Measurements from ENCODE around the gene C22orf15. TPM values are rescaled to one million over a fixed set of nuclear protein-coding genes. Genes with fewer than 3 reads are reported as not detected.

C22orf15 gene
- total RNA-seq, 1 experiment from 2014 or later: not detected

- Histone ChIP-seq H3K4me2 (ENCODE audit: low read length) (no peak overlapping the region), H3K4me1 (ENCODE audit: control insufficient read depth in 1 of 2, insufficient read depth in 2 of 2, low read length in 2 of 2) (peaks cover 21 to 40% of the 10 kb centered on the region in 2 experiments), H2AFZ (ENCODE audit: low read depth, low read length, poor library complexity, severe bottlenecking) (no peak overlapping the region), H3K4me3 (replicated peaks in 1 of 2; ENCODE audit: low read depth in 1 of 2, low read length in 2 of 2) (no peak overlapping the region), H3K9me2 (ENCODE audit: insufficient read depth) (no peaks in the 10 kb centered on the region), H3K9ac (ENCODE audit: low read length) (no peak overlapping the region), H3K9me3 (ENCODE audit: control insufficient read depth in 1 of 2, insufficient read depth in 1 of 2, low read depth in 1 of 2, low read length in 2 of 2) (no peaks in the 10 kb centered on the region), H3K27me3 (ENCODE audit: insufficient read depth, low read length) (no peaks in the 10 kb centered on the region), H3K36me3 (ENCODE audit: control insufficient read depth in 1 of 2, insufficient read depth in 2 of 2, low read length in 2 of 2) (no peaks in the 10 kb centered on the region), H3K27ac (ENCODE audit: low read depth, low read length) (no peak overlapping the region), H4K20me1 (ENCODE audit: insufficient read depth) (peaks cover 8% of the 10 kb centered on the region; the same call in 1 of the 2 replicates), H3K79me2 (ENCODE audit: insufficient read depth, low read length) (peaks cover 12% of the 10 kb centered on the region)
- ChIA-PET RAD21 (ENCODE audit: low non-redundant PET in 1 of 2, low total read pairs in 2 of 2, uncharacterized antibody in 2 of 2, unreplicated experiment in 2 of 2) (no interaction called here), CTCF (no interaction called here), POLR2A (no interaction called here)
- DNase-seq (ENCODE audit: low read depth, low spot score) (no peak), ATAC-seq (no peak)
- intact Hi-C loops (cut with micrococcal nuclease): no loop called here
- BruUV-seq (replicated peaks): no TSS peak
- TF ChIP-seq SP1 (IDR thresholded peaks at IDR 0.05; ENCODE audit: low read depth): no peak
- no peak for TF ChIP-seq EGR1 (IDR thresholded peaks at IDR 0.05; ENCODE audit: low read depth)
- no peak for TF ChIP-seq FOSL1 (IDR thresholded peaks at IDR 0.05; ENCODE audit: low read depth)
- no peak for TF ChIP-seq SRF (IDR thresholded peaks at IDR 0.05; ENCODE audit: low read depth)
- TF ChIP-seq, protein P1, sequence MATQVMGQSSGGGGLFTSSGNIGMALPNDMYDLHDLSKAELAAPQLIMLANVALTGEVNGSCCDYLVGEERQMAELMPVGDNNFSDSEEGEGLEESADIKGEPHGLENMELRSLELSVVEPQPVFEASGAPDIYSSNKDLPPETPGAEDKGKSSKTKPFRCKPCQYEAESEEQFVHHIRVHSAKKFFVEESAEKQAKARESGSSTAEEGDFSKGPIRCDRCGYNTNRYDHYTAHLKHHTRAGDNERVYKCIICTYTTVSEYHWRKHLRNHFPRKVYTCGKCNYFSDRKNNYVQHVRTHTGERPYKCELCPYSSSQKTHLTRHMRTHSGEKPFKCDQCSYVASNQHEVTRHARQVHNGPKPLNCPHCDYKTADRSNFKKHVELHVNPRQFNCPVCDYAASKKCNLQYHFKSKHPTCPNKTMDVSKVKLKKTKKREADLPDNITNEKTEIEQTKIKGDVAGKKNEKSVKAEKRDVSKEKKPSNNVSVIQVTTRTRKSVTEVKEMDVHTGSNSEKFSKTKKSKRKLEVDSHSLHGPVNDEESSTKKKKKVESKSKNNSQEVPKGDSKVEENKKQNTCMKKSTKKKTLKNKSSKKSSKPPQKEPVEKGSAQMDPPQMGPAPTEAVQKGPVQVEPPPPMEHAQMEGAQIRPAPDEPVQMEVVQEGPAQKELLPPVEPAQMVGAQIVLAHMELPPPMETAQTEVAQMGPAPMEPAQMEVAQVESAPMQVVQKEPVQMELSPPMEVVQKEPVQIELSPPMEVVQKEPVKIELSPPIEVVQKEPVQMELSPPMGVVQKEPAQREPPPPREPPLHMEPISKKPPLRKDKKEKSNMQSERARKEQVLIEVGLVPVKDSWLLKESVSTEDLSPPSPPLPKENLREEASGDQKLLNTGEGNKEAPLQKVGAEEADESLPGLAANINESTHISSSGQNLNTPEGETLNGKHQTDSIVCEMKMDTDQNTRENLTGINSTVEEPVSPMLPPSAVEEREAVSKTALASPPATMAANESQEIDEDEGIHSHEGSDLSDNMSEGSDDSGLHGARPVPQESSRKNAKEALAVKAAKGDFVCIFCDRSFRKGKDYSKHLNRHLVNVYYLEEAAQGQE (IDR thresholded peaks at IDR 0.05; ENCODE audit: low read depth): no peak
- no peak for TF ChIP-seq SIN3A (IDR thresholded peaks at IDR 0.05; ENCODE audit: low read depth)
- TF ChIP-seq POLR2AphosphoS5 (IDR thresholded peaks at IDR 0.05; ENCODE audit: low read depth, low read length): no peak
Measured at GRCh38 chr22:23783265-23784150, 20.7 kb downstream of the C22orf15 start.
